Frontal cortex (tissue), 4 donors: Measurements from ENCODE around the gene LMTK2. TPM values are rescaled to one million over a fixed set of nuclear protein-coding genes. Genes with fewer than 3 reads are reported as not detected.

Source experiments
- DNase-seq, 2 donors: peaks; one replicate each; pipeline ENCODE4 v3.0.0; 2012; ENCODE audit warnings: low spot score in 2 of 2
- FAIRE-seq: peaks from 2 replicates; lab custom pipeline; 2012; peaks lifted over from hg19 to GRCh38; lab: Jason Lieb, UNC
- total RNA-seq: library from RNA; depleted of rRNA; stranded (reverse); fragments of >200 nt; gene quantifications from one replicate; pipeline ENCODE4 v1.2.3, GENCODE V29; 2014
- donor health status: control.
- donor health status: control.
- donor health status: control.

Gene LMTK2
- total RNA-seq, 1 donor from 2014 or later, result 37.1 TPM

DNA sequence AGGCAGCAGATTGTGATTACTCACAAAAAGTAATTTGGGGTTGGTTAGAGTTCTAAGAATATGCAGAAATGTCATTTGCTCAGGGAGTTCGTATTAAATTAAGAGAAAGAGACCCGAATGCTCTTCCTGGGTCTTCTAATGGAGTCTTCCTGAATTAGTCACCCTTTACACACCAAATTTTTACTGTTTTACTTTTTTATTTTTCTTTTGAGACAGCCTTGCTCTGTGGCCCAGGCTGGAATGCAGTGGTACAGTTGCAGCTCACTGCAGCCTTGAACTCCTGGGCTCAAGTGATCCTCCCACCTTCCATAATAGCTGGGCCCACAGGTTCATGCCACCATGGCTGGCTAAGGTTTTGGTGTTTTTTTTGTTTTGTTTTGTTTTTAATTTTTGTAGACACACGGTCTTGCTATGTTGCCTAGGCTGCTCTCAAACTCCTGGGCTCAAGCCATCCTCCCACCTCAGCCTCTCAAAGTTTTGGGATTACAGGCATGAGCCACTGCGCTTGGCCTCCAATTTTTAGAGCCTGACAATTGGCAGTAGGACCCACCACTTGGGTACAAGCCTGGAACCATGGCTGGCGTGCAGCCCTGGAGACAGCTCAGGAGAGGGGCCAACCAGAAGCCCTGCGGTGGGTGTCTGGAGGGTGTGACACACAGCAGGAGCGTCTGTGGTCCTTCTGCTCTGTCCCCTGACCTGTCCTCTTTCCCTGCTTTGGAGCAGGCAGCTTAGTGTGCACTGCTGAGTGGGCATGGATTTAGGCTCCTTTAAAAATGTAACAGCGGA lies 88.2 kb downstream of the LMTK2 start:
- DNase-seq, result no peak
- no peak for FAIRE-seq

DNA sequence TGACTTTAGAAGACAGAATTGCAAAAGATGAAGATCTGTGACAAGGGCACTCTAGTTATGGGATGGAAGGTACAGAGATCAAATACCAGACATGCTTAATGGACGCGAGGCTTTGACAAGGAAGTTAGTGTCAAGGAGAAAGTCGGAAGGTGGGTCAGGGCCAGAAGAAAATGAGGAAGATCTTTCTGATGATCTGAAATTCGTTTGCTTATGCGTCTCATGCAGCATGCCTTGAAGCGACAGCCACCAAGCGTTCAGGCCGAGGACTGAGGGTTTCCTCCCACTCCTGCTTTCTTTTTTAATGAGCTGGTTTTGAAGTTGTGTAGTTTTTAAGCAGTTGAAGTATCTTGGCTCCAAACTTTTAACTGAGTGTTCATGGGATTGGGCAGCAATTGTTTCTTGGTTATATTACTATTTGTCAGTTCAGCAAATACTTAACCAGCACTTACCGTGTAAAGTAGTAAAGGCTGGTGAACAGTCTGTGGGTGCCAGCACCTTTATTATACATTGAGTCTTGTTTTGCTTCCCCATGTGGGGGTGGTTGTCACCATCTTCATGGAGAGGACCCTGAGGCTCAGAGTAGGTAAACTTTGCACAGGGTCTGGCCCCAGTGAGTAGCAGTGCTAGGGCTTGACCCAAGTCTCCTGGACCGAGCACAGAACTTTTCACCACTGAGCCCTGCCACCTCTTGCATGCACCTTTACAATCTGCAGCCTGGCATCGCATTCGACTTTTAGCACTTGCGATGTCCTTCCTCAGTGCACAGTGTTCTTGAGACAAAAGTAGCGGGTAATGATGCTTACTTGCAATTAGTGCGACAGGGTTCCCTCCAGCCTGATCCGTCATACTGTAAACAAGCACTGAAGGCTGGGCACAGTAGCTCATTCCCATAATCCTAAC lies 90.3 kb downstream of the LMTK2 start:
- FAIRE-seq, result no peak
- no peak for DNase-seq

DNA sequence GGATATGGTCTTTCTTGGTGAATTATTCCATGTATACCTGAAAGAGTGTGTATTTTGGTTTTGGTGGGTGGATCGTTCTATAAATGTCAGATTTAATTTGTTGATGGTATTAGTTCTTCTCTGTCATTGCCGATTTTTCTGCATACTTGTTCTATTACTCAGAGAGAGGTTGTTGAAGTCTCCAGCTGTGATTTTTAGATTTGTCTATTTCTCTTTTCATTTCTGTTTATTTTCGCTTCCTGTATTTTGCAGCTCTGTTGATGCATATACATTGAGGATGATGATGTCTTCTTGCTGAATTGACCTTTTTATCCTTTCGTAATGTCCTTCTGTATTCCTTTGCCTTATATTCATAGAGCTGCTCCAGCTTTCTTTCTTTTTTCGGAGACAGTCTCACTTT lies 92.5 kb downstream of the LMTK2 start:
- DNase-seq (no peak), FAIRE-seq (no peak)

DNA sequence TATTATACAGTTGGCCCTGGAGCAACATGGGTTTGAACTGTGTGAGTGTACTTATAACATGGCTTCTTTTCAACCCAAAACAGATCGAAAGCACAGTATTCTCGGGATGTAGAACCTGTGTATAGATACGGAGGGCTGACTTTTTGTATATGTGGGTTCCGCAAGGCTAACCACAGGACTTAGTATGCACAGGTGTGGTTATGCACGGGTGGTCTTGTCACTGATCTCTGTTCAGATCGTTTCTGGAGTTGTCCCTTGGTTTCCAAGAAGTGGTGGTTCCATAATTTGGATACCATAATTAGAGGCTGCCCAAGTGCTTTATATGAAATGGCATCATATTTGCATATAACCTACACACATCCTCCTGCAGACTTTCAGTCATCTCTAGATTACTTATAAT lies 93.7 kb downstream of the LMTK2 start:
- no peak for FAIRE-seq
- DNase-seq, result no peak

DNA sequence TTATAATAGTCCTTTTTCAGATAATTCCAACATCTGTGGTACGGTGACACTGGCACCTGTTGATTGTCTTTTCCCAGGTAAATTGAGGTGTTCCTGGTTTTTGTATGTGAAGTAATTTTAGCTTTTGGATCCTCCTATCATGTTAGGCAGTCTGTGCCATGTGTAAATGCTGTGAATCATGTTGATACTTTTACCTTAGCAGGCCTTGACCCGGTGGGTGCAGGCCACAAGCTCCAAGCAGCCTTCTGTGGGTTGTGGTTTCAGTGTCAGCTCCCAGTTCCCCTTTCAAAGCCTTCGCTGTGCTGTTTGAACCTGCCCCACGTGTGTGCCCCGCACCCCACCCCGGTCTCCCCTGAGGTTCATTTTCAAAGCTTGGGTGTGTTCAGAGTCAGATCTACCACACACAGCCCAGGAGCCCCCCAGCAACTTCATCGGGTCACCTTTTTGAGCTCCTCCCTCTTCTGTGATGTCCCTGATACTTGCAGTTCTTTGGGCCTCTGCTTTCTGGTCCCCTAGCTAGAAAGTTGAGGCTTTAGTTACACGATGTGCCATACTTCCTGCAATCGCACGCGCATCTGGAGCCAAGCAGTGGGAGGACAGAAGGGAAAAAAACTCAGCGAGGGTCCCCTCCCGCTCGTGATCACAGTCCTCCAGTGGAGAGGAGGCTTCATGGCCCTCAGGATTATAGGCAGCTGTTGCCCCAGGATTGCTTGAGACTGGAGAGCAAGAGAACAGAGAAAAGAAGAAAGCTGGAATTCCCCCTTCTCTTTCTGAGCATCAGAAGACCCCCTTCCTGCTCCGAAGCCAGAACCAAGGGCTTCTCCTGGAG lies 95.9 kb downstream of the LMTK2 start:
- FAIRE-seq (no peak), DNase-seq (no peak)

DNA sequence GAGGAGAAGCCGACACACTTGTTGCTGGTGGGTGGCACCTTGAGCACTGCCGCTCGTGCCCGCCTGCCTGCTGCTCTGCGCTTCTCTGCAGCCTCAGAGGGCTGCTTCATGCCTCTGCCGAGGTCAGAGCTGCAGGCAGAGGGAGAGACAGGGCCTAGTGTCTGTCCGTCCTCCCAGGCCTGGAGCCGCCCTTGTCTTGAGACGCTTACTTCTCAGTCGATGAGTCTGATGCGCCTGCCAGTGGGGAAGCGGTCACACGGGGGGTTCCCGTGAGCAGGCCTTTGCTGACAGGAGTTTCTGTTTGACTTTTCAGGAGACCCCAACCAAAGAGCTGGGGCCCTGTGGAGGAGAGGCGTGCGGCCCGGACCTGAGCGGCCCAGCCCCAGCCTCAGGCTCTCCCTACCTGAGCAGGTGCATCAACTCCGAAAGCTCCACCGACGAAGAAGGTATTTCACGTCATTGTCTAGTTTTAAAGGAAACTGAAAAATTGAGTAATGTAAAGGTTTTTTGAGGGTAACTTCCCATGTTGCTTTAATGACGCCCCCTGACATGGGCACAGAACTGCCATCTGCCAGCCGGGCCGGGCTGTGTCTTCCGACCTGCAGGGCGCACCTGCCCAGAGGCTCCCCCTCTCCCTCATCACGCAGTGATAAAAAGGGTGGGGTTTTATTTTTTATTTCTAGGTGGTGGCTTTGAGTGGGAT lies 96.8 kb downstream of the LMTK2 start:
- FAIRE-seq (no peak), DNase-seq (no peak)

DNA sequence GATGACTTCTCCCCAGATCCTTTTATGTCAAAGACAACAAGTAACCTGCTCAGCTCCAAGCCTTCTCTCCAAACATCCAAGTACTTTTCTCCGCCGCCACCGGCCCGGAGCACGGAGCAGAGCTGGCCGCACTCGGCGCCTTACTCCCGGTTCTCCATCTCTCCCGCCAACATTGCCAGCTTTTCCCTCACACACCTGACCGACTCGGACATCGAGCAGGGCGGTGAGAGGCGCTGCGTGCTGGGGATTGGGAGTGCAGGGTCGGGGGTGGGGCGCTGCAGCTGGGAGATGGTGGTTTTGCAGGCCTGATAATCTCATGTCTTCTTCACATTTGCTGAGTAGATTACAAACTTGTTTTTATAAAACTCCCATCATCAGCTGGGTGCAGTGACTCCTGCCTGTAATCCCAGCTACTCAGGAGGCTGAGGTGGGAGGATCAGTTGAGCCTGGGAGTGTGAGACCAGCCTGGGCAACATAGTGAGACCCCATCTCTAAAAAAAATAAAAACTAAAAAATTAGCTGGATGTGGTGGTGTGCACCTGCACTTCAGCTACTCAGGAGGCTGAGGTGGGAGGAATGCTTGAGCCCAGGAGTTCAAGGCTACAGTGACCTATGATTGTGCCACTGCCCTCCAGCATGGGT lies 97.4 kb downstream of the LMTK2 start:
- DNase-seq (no peak), FAIRE-seq (no peak)

DNA sequence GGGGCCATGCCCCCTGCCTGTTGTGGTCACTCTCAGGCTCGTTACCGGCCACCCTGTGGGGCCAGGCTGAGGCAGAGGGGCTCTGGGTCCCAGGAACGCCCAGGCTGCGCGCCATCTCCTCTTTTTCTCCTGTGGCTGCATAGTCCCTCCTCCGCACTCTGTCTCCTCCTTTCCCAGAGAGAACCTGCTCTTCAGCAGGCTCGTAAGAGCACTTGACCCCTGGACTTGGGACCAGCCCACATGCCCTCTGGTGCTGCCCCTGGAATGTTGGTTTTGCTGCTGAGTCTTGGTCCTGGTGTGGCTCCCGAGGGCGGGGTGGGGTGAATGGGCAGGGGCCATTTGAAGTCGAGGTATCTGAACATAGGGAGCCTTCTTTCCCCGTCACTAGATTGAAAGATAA lies 98.0 kb downstream of the LMTK2 start:
- no peak for DNase-seq

DNA sequence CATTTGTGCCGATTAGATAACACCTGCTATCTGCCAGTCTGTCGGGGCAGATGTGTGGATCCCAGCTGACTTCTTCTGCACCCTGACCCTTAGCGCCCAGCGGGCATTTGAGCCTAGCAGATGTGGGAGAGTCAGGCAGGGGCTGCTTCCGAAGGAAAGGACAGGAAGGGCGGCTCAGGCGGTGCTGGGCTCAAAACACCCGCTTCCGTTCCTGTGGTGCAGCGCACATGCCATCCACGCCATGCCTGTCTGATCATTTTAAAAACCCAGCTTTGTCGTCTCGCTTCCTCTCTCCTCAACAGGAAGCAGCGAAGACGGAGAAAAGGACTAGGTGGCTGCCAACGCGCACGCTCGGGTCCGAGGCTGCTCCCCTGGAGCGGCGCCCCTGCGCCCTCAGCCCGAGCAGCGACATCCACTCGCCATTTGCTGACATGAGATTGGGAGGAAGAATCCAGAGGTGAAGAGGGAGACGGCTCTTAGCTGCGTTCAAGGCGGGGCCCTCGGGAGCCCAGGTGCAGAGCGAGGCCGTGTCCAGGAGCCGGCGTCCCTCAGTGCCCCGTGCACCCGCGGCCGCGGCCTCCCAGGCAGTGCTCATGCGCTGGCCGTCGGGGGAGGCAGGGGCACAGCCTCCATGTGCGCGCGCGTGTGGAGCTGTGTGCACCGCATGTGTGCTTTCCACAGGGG lies 98.6 kb downstream of the LMTK2 start:
- FAIRE-seq (no peak), DNase-seq (no peak)

More for the DNA sequence above, 98.0 kb downstream of the LMTK2 start:
- no peak for FAIRE-seq

DNA sequence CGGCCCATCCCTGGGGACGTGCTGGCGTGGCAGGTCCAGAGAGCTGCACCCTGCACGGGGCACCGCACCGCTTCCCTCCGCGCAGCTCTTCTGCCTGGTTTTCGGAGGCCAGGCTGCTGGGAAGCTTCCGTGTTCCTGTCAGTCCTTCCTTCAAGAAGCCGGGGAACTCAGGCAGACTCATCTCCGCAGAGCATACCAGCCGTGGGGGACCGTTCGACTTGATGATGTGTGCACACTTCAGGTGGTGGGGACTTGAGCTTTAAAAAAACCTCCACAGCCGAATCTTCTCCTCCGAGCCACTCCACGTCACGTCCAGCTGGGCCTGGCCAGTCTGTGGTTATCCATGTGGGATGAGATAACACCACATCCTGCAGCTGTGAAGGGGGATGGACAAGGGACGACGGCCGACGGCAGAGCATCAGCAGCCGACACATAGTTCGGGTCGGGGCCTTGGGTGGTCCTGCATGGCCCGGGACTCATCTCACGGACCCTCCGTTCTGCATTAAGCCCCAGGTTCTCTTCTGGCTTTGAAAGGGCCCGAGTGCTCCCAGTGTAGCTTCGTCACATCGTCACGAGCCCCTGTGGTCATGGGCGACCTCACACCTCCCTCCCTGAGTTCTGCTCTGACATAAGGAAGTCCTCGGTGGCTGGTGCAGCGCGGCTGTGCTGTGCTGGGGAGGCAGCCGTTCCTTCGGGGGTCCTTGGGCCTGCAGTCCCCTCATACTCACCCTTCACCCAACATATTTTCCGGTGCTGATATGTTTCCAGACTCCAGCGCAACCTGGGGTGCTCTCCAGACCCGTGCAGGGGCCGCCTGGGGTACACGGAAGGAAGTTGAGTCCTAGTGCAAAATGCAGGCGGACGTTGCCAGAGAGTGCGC lies 100.0 kb downstream of the LMTK2 start:
- FAIRE-seq (no peak), DNase-seq (no peak)

DNA sequence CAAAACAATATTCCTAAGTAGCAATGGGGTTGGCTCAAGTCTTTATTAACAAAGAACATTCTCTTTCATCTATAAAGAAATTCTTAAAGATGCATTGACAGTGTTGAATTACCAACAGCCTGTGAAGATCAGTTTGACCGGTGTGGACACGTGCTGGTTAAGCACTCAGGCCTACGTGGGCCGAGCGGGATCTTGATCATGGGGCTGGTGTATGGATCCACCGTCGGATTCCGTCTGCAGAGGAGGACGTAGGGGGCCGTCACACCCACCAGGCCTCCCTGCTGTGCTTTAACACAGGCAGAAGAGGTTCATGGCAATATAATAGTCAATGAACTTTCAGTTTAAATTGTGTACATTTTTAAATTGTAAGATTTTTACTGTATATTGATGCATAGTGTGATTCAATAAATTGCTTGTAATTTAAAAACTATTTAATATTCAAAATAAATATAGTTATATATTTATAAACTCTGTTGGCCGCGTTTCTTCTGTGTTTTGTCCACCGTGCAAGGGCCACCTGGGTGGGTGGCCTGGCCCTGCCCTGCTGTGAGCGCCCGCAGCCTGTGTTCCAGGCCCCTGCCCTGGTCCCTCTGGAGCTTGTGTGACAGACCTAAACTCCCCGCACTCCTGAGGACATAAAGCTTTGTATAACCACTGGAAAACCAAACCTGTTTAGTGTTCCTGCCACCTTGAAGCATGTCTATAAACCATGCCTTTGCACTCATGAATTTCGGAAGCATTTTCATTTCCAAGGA lies 102.7 kb downstream of the LMTK2 start:
- DNase-seq (no peak), FAIRE-seq (no peak)

DNA sequence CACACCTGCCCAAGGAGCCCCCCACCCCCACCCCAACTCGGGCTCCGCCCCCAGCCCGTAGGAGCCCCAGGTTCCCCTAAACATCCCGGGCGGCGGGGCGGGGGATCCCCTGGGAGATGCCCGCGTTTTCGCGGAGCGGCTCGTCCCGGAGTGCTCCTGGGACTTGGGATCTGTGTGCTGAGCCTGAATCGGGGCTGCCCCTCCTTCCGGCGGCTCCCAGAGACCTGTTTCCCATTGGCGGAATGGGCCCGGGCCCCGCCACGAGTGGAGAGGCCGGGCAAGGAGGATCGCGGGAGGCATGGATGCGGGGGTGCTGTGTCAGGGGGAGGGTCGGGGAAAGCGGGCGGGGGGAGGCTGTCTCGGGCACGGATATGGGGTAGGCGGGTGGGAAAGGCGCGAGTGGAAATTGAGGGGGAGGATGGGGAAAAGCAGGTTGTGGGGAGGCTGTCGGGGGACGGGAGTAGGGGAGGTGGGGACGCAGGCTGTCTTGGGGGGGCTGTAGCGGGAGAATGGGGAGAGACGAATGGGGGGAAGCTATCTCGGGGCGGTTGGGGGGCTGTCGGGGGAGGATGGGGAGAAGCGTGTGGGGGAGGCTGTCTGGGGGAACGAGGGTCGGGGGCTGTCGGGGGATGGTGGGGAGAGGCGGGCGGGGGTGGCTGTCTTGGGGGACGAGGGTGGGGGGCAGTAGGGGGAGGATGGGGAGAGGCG lies 104.0 kb downstream of the LMTK2 start:
- peak; percentile 50 to 74 for DNase-seq
- FAIRE-seq, result no peak

DNA sequence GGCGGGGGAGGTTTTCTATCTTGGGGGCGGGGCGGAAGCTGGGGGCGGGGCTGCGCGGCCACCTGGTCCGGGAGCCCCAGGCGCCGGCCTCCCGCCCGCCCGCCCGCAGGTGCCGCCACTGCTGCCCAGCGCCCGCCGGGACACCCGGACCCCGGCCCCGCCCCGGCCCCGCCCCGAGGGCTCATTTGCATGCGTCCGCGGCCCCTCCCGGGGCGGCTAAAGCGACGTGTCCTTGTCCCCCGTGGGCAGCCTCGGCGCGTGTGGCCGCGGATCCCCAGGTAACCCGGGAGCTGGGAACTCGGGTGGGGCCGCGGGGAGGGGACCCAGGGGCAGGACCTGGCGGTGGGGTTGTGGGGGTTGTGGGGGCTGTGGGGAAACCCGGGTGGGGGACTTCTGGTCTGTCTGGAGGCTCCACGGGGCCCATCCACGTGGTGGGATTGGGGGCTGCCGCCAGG lies 104.6 kb downstream of the LMTK2 start, which contains the start of gene BHLHA15:
Gene BHLHA15 (plus strand): TSS at position 219 of the 455 bp plus-strand sequence. CDS start 871 bp downstream, outside the sequence.
- peak; percentile 51 to 70 for DNase-seq
- FAIRE-seq, result no peak

DNA sequence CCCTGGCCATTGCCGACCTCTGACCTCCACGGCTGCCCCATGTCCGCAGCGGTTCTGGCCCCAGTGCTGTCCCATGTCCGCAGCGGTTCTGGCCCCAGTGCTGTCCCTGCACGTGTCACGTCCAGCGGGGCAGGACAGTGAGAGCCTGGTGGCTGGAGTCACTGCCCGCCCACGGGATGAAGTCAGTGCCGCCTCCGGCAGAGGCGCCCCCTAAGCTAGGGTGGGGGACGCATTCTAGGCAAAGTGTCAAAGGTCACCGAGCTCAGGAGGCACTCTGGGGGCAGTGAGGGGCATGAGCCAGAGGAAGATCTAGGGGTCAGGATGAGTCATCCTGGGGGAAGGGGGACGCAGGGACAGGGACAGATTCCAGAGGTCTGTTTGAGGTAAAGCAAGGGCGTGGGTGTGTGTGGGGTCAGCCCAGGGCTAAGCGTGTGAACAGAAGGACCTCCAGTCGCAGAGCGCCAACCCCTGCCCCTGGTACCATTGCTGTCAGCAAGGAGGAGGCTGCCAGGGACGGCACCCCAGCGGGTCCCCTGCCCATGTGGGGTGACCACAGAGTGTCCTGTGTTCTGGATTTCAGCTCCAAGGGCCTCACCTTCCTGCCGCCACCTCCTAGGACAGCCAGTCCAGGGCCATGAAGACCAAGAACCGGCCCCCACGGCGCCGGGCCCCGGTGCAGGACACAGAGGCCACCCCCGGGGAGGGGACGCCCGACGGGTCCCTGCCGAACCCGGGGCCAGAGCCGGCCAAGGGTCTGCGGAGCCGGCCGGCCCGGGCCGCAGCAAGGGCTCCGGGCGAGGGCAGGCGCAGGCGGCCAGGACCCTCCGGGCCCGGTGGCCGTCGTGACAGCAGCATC lies 105.2 kb downstream of the LMTK2 start:
- no peak for FAIRE-seq
- DNase-seq, result no peak

DNA sequence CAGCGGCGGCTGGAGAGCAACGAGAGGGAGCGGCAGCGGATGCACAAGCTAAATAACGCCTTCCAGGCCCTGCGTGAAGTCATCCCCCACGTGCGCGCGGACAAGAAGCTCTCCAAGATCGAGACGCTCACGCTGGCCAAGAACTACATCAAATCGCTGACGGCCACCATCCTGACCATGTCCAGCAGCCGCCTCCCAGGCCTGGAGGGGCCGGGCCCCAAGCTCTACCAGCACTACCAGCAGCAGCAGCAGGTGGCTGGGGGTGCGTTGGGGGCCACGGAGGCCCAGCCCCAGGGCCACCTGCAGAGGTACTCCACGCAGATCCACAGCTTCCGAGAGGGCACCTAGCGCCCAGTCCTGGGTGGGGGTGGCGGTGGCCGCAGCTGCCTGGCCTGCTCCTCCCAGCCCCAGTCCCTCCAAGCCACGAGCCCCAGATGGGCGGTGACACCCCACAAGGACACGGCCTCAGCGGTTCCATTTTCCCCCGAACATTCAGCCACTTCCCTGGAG lies 105.9 kb downstream of the LMTK2 start:
- no peak for FAIRE-seq
- DNase-seq, result no peak
